HCT116 (cell line): ENCODE results near the gene RGMB.

Source experiments
- POLR2A ChIP-seq: IDR thresholded peaks from 2 replicates; pipeline ENCODE4 v1.7.0; 2011; ENCODE audit warnings: borderline replicate concordance; ENCODE audit not compliant: insufficient read depth, insufficient read length; ENCODE audit errors: extremely low read depth
- POLR2AphosphoS5 ChIP-seq: IDR thresholded peaks from 2 replicates; pipeline ENCODE4 v1.6.1; 2011; ENCODE audit warnings: mild to moderate bottlenecking, low read depth, low read length, moderate library complexity
- RAD21 ChIP-seq: IDR thresholded peaks from 2 replicates; pipeline ENCODE4 v1.6.1; 2012; ENCODE audit warnings: low read depth, mild to moderate bottlenecking
- SIN3A ChIP-seq: IDR thresholded peaks from 2 replicates; pipeline ENCODE4 v1.6.1; 2012; ENCODE audit warnings: low read depth
- SP1 ChIP-seq: IDR thresholded peaks from 2 replicates; pipeline ENCODE4 v1.6.1; 2012; ENCODE audit warnings: low read depth
- SRF ChIP-seq: IDR thresholded peaks from 2 replicates; pipeline ENCODE4 v1.6.1; 2012; ENCODE audit warnings: low read depth
- YY1 ChIP-seq: IDR thresholded peaks from 2 replicates; pipeline ENCODE4 v1.6.1; 2011; ENCODE audit warnings: low read length, low read depth, moderate library complexity, mild to moderate bottlenecking; ENCODE audit not compliant: insufficient replicate concordance; ENCODE audit errors: extremely low read depth
- TF ChIP-seq, protein P1 (sequence below), 3 experiments: fragments of 200-600 bp in 1 of 3; sonication (generic) in 1 of 3; IDR thresholded peaks in 2 of 3; conservative IDR thresholded peaks in 1 of 3; 2 replicates each; pipeline ENCODE4 v1.5.1; 2012 to 2017; ENCODE audit warnings: low read depth in 2 of 3, low read length in 2 of 3, antibody characterized with exemption in 1 of 3, borderline replicate concordance in 1 of 3, control low read depth in 1 of 3, mild to moderate bottlenecking in 1 of 3, mixed read lengths in 1 of 3, mixed run types in 1 of 3, moderate library complexity in 1 of 3; ENCODE audit not compliant: insufficient read depth in 1 of 3
- TF ChIP-seq, protein P2 (sequence below): IDR thresholded peaks from 2 replicates; pipeline ENCODE4 v1.6.1; 2012; ENCODE audit warnings: low read depth
- TF ChIP-seq, protein P3 (sequence below): IDR thresholded peaks from 2 replicates; pipeline ENCODE4 v1.6.1; 2012
- TF ChIP-seq, protein P4 (sequence below): IDR thresholded peaks from 2 replicates; pipeline ENCODE4 v1.6.1; 2012

DNA sequence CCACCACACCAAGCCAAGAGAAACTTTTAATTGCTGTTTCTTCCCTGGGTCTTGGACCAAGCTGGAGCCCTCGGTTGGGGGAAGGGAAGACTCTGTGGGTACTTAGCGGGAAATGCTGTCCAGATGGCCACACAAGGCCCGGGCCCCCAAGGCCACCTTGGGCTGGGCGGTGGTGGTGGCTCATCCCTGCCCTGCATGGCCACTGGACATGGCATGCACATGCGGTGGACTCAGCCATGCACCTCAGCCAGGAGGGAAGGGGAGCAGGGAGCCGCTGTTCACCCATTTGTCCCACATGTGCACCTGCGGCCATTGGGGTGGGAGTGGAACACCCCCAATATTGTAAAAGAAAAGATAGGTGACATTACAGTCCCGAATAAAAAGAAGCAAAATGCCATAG is 72.4 kb downstream of the RGMB start:
- TF ChIP-seq, protein P1, sequence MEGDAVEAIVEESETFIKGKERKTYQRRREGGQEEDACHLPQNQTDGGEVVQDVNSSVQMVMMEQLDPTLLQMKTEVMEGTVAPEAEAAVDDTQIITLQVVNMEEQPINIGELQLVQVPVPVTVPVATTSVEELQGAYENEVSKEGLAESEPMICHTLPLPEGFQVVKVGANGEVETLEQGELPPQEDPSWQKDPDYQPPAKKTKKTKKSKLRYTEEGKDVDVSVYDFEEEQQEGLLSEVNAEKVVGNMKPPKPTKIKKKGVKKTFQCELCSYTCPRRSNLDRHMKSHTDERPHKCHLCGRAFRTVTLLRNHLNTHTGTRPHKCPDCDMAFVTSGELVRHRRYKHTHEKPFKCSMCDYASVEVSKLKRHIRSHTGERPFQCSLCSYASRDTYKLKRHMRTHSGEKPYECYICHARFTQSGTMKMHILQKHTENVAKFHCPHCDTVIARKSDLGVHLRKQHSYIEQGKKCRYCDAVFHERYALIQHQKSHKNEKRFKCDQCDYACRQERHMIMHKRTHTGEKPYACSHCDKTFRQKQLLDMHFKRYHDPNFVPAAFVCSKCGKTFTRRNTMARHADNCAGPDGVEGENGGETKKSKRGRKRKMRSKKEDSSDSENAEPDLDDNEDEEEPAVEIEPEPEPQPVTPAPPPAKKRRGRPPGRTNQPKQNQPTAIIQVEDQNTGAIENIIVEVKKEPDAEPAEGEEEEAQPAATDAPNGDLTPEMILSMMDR (IDR thresholded peaks at IDR 0.05 in 2 of 3, conservative IDR thresholded peaks at IDR 0.05 in 1 of 3; ENCODE audit: borderline replicate concordance in 1 of 3, insufficient read depth in 1 of 3, low read depth in 2 of 3, low read length in 2 of 3), result no peak
- TF ChIP-seq SP1, result no peak
- TF ChIP-seq YY1, result no peak
- TF ChIP-seq, protein P2, sequence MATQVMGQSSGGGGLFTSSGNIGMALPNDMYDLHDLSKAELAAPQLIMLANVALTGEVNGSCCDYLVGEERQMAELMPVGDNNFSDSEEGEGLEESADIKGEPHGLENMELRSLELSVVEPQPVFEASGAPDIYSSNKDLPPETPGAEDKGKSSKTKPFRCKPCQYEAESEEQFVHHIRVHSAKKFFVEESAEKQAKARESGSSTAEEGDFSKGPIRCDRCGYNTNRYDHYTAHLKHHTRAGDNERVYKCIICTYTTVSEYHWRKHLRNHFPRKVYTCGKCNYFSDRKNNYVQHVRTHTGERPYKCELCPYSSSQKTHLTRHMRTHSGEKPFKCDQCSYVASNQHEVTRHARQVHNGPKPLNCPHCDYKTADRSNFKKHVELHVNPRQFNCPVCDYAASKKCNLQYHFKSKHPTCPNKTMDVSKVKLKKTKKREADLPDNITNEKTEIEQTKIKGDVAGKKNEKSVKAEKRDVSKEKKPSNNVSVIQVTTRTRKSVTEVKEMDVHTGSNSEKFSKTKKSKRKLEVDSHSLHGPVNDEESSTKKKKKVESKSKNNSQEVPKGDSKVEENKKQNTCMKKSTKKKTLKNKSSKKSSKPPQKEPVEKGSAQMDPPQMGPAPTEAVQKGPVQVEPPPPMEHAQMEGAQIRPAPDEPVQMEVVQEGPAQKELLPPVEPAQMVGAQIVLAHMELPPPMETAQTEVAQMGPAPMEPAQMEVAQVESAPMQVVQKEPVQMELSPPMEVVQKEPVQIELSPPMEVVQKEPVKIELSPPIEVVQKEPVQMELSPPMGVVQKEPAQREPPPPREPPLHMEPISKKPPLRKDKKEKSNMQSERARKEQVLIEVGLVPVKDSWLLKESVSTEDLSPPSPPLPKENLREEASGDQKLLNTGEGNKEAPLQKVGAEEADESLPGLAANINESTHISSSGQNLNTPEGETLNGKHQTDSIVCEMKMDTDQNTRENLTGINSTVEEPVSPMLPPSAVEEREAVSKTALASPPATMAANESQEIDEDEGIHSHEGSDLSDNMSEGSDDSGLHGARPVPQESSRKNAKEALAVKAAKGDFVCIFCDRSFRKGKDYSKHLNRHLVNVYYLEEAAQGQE, result no peak
- TF ChIP-seq SRF, result no peak
- TF ChIP-seq, protein P3, sequence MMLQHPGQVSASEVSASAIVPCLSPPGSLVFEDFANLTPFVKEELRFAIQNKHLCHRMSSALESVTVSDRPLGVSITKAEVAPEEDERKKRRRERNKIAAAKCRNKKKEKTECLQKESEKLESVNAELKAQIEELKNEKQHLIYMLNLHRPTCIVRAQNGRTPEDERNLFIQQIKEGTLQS, result no peak
- no peak for TF ChIP-seq POLR2AphosphoS5
- TF ChIP-seq, protein P4, sequence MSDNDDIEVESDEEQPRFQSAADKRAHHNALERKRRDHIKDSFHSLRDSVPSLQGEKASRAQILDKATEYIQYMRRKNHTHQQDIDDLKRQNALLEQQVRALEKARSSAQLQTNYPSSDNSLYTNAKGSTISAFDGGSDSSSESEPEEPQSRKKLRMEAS, result no peak
- no peak for TF ChIP-seq SIN3A
- no peak for TF ChIP-seq RAD21
- no peak for TF ChIP-seq POLR2A
